GM18505 (cell line): Measurements from ENCODE around the gene ITGA7.

Experiments
- ATAC-seq: cut with Tn5 transposase; IDR thresholded peaks from one replicate; pipeline ENCODE4 v1.9.1; 2021; ENCODE audit not compliant: unreplicated experiment
- POLR2A ChIP-seq: IDR thresholded peaks from 4 replicates; pipeline ENCODE4 v1.6.1; 2011; ENCODE audit warnings: borderline replicate concordance; ENCODE audit not compliant: insufficient read depth, insufficient read length; ENCODE audit errors: extremely low read depth

ITGA7 gene

DNA sequence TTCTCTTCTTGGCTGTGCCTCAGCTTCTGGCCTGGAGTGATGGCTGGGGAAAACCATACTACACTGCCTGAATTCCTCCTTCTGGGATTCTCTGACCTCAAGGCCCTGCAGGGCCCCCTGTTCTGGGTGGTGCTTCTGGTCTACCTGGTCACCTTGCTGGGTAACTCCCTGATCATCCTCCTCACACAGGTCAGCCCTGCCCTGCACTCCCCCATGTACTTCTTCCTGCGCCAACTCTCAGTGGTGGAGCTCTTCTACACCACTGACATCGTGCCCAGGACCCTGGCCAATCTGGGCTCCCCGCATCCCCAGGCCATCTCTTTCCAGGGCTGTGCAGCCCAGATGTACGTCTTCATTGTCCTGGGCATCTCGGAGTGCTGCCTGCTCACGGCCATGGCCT, 70.9 kb downstream of the ITGA7 start, which contains the start of gene OR10P1:
Gene OR10P1, plus strand, starts transcription at position 40 of the 400 bp plus-strand sequence. Its CDS starts 0 bp downstream, at position 40.
- ATAC-seq, result no peak
- no peak for TF ChIP-seq POLR2A

DNA sequence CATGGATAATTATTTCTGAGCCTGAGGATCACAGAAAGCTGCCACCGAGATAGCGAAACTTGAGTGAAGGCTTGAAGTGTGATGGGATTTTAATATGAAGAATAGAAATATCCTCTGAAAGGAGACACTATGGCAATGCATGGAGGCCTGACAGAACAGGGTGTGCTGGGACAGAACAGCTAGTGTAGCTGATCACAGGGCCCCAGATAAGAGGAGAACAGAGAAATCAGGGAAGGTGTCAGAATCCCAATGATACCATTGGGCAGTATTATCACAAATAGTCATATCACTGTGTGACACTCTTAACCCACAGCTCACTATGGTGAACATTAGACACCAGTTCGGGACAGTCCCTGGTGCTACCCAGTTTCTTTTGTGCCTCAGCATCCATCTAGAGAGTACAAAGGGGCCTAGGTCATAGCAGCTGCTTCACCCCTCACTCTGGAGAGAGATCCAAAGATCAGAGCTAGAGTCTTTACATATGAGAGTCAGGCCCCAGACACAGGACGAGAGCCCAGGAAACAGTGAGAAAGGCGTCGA, 71.5 kb downstream of the ITGA7 start:
- no peak for ATAC-seq
- TF ChIP-seq POLR2A, result no peak
